ENCODE data around the gene NAT14. TPM values are rescaled to one million over a fixed set of nuclear protein-coding genes. Genes with fewer than 3 reads are reported as not detected.

Gene NAT14
- total RNA-seq, 1 donor from 2014 or later: 58.2 TPM

DNA sequence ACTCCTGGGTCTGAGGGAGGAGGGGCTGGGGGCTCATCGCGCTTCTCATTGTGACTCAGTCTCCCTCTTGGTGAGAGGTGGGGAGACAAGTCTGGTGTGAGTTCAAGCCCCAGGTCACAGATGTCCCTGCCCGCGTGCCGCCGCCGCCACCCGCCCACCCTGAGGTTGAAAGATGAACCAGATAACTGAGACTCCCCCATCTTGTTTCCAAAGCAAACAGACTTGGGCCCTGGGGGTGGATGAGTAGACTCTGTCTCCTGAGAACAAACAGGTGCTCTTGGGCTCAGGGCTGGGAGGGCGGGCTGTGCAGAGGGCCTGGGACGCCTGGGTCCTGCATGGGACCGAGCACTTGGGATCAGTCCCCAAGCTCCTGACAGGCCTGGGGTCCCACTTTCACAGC is 51.4 kb downstream of the NAT14 start:
- no peak for DNase-seq (ENCODE audit: extremely low spot score, unreplicated experiment)
- Mint-ChIP-seq H3K9me3 (ENCODE audit: unreplicated experiment) (no peaks in the 10 kb centered on the region), H3K4me3 (ENCODE audit: unreplicated experiment) (no peak overlapping the region), H3K27ac (ENCODE audit: unreplicated experiment) (no peak overlapping the region), H3K4me1 (ENCODE audit: unreplicated experiment) (peaks cover 5% of the 10 kb centered on the region), H3K36me3 (ENCODE audit: unreplicated experiment) (no peaks in the 10 kb centered on the region), H3K27me3 (ENCODE audit: unreplicated experiment) (no peaks in the 10 kb centered on the region)
- TF ChIP-seq, protein P1, sequence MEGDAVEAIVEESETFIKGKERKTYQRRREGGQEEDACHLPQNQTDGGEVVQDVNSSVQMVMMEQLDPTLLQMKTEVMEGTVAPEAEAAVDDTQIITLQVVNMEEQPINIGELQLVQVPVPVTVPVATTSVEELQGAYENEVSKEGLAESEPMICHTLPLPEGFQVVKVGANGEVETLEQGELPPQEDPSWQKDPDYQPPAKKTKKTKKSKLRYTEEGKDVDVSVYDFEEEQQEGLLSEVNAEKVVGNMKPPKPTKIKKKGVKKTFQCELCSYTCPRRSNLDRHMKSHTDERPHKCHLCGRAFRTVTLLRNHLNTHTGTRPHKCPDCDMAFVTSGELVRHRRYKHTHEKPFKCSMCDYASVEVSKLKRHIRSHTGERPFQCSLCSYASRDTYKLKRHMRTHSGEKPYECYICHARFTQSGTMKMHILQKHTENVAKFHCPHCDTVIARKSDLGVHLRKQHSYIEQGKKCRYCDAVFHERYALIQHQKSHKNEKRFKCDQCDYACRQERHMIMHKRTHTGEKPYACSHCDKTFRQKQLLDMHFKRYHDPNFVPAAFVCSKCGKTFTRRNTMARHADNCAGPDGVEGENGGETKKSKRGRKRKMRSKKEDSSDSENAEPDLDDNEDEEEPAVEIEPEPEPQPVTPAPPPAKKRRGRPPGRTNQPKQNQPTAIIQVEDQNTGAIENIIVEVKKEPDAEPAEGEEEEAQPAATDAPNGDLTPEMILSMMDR (IDR thresholded peaks at IDR 0.05): no peak

Other genes with a start within 250 kb of the NAT14 start
- gene PPP6R1, start 226.2 kb upstream of the NAT14 start, total RNA-seq: 63.0 and 67.1 TPM in 2 replicates
- gene HSPBP1, start 205.1 kb upstream of the NAT14 start, total RNA-seq: 29.8 and 33.2 TPM in 2 replicates
- 18.0 and 23.9 TPM in 2 replicates for gene BRSK1, start 201.2 kb upstream of the NAT14 start, total RNA-seq
- gene TMEM150B, start 159.8 kb upstream of the NAT14 start, total RNA-seq: not detected in 2 replicates
- gene KMT5C, start 145.3 kb upstream of the NAT14 start, total RNA-seq: 12.4 and 18.6 TPM in 2 replicates
- gene COX6B2, start 130.5 kb upstream of the NAT14 start, total RNA-seq: not detected in 2 replicates
- not detected in 2 replicates for gene GARIN5B, start 121.9 kb upstream of the NAT14 start, total RNA-seq
- 0.91 and 1.0 TPM in 2 replicates for gene IL11, start 114.7 kb upstream of the NAT14 start, total RNA-seq
- not detected in 2 replicates for gene TMEM190, start 108.4 kb upstream of the NAT14 start, total RNA-seq
- 0.70 and 1.1 TPM in 2 replicates for gene TMEM238, start 100.9 kb upstream of the NAT14 start, total RNA-seq
- gene RPL28, start 99.3 kb upstream of the NAT14 start, total RNA-seq: 1,845 and 2,000 TPM in 2 replicates
- 70.7 and 71.1 TPM in 2 replicates for gene UBE2S, start 77.4 kb upstream of the NAT14 start, total RNA-seq
- not detected in 2 replicates for gene SHISA7, start 41.9 kb upstream of the NAT14 start, total RNA-seq
- 37.0 and 39.8 TPM in 2 replicates for gene ISOC2, start 23.5 kb upstream of the NAT14 start, total RNA-seq
- not detected in 2 replicates for gene C19orf85, start 20.4 kb upstream of the NAT14 start, total RNA-seq
- gene ZNF628, start 8.6 kb upstream of the NAT14 start, total RNA-seq: 10.4 and 11.6 TPM in 2 replicates
- gene SSC5D, start 3.2 kb downstream of the NAT14 start, total RNA-seq: 21.5 and 22.1 TPM in 2 replicates
- gene SBK2, start 51.9 kb downstream of the NAT14 start, total RNA-seq: not detected in 2 replicates
- not detected in 2 replicates for gene SBK3, start 60.4 kb downstream of the NAT14 start, total RNA-seq
- 27.4 and 29.2 TPM in 2 replicates for gene ZNF579, start 95.7 kb downstream of the NAT14 start, total RNA-seq
- 17.0 and 19.1 TPM in 2 replicates for gene FIZ1, start 114.3 kb downstream of the NAT14 start, total RNA-seq
- gene ZNF524, start 115.1 kb downstream of the NAT14 start, total RNA-seq: 15.5 and 15.6 TPM in 2 replicates
- gene ZNF865, start 120.5 kb downstream of the NAT14 start, total RNA-seq: 16.9 and 19.2 TPM in 2 replicates
- 9.2 and 9.6 TPM in 2 replicates for gene ZNF784, start 139.4 kb downstream of the NAT14 start, total RNA-seq
- gene ZNF580, start 155.8 kb downstream of the NAT14 start, total RNA-seq: 62.3 and 79.8 TPM in 2 replicates
- 29.6 and 33.8 TPM in 2 replicates for gene ZNF581, start 158.5 kb downstream of the NAT14 start, total RNA-seq
- 25.9 and 28.1 TPM in 2 replicates for gene CCDC106, start 163.0 kb downstream of the NAT14 start, total RNA-seq
- gene U2AF2, start 169.8 kb downstream of the NAT14 start, total RNA-seq: 174 and 189 TPM in 2 replicates
- gene EPN1, start 190.0 kb downstream of the NAT14 start, total RNA-seq: 142 and 148 TPM in 2 replicates